ENCODE data around the gene DBR1.
A peak's percentile ranks its signal among the peaks of the same experiment; 100 is the strongest.

Gene DBR1

GRCh38 chr3:138197058-138197457 lies 22.3 kb upstream of the DBR1 start:
- H3K9me3 ChIP-seq (ENCODE audit: control insufficient read depth, insufficient read depth, low read depth, low read length): no peaks in the 10 kb centered on the region
- H3K4me3 ChIP-seq (ENCODE audit: low read depth, low read length): no peak overlapping the region
- no peak overlapping the region for H3K27ac ChIP-seq (ENCODE audit: extremely low read depth, low read depth, low read length)
- peak; percentile 95 for TF ChIP-seq REST (tag by site-specific recombination; IDR thresholded peaks at IDR 0.05)
- TF ChIP-seq GLIS1 (tag by site-specific recombination; IDR thresholded peaks at IDR 0.05): no peak
- no peak for TF ChIP-seq ZNF544 (tag by site-specific recombination; IDR thresholded peaks at IDR 0.05)
- no peak for TF ChIP-seq ZNF174 (tag by site-specific recombination; IDR thresholded peaks at IDR 0.05)
- TF ChIP-seq SCRT1 (tag by site-specific recombination; IDR thresholded peaks at IDR 0.05; ENCODE audit: borderline replicate concordance): no peak
- no peak for TF ChIP-seq ZNF133 (tag by site-specific recombination; IDR thresholded peaks at IDR 0.05)
- TF ChIP-seq ZNF335 (tag by site-specific recombination; conservative IDR thresholded peaks at IDR 0.05): 0 out of 2 replicates have a peak, but pooled peaks have one; percentile 16
- TF ChIP-seq ZBTB17 (tag by site-specific recombination; IDR thresholded peaks at IDR 0.05): no peak
- ChIA-PET CTCF (no interaction called here), POLR2A (no interaction called here)
- H3K36me3 ChIP-seq (ENCODE audit: control insufficient read depth in 2 of 2, insufficient read depth in 1 of 2, low read length in 2 of 2): peaks cover 0 to 7% of the 10 kb centered on the region in 2 experiments; a peak in 1 of 3 replicates
- no peaks in the 10 kb centered on the region for H3K4me1 ChIP-seq (ENCODE audit: control insufficient read depth, insufficient read depth, low read length)

GRCh38 chr3:138196023-138196422 lies 21.3 kb upstream of the DBR1 start:
- ChIA-PET POLR2A (no interaction called here), CTCF (interaction anchor here (0.6 kb wide), 1 partner anchor 18 kb away, joined by 3 read pairs; no protein-coding TSS in a partner anchor)
- no peaks in the 10 kb centered on the region for H3K9me3 ChIP-seq (ENCODE audit: control insufficient read depth, insufficient read depth, low read depth, low read length)
- no peak overlapping the region for H3K27ac ChIP-seq (ENCODE audit: extremely low read depth, low read depth, low read length)
- no peak for TF ChIP-seq ZBTB21 (tag by site-specific recombination; IDR thresholded peaks at IDR 0.05)
- no peak for TF ChIP-seq ZNF561 (tag by site-specific recombination; IDR thresholded peaks at IDR 0.05; ENCODE audit: borderline replicate concordance)
- H3K4me1 ChIP-seq (ENCODE audit: control insufficient read depth, insufficient read depth, low read length): no peaks in the 10 kb centered on the region
- peaks cover 0 to 14% of the 10 kb centered on the region in 2 experiments; a peak in 1 of 3 replicates for H3K36me3 ChIP-seq (ENCODE audit: control insufficient read depth in 2 of 2, insufficient read depth in 1 of 2, low read length in 2 of 2)
- H3K4me3 ChIP-seq (ENCODE audit: low read depth, low read length): no peak overlapping the region

- POLR2A ChIA-PET: no interaction called here
- peaks cover 0 to 18% of the 10 kb centered on the region in 2 experiments; a peak in 1 of 3 replicates for H3K36me3 ChIP-seq (ENCODE audit: control insufficient read depth in 2 of 2, insufficient read depth in 1 of 2, low read length in 2 of 2)
- no peaks in the 10 kb centered on the region for H3K4me1 ChIP-seq (ENCODE audit: control insufficient read depth, insufficient read depth, low read length)
- no peak overlapping the region for H3K27ac ChIP-seq (ENCODE audit: extremely low read depth, low read depth, low read length)
- H3K9me3 ChIP-seq (ENCODE audit: control insufficient read depth, insufficient read depth, low read depth, low read length): no peaks in the 10 kb centered on the region
- CTCF ChIA-PET: interaction anchor here (0.6 kb wide), 2 partner anchors 19 to 144 kb away, joined by 3 read pairs; no protein-coding TSS in a partner anchor
- H3K4me3 ChIP-seq (ENCODE audit: low read depth, low read length): no peak overlapping the region
- TF ChIP-seq ZNF513 (tag by site-specific recombination; IDR thresholded peaks at IDR 0.05) (no peak), ZNF132 (tag by site-specific recombination; IDR thresholded peaks at IDR 0.05; ENCODE audit: borderline replicate concordance) (no peak), ZNF148 (tag by site-specific recombination; IDR thresholded peaks at IDR 0.05; ENCODE audit: borderline replicate concordance) (no peak), ZNF670 (tag by site-specific recombination; IDR thresholded peaks at IDR 0.05; ENCODE audit: low read depth) (no peak), ZNF24 (tag by site-specific recombination; IDR thresholded peaks at IDR 0.05) (no peak), GLI4 (tag by site-specific recombination; IDR thresholded peaks at IDR 0.05) (no peak), ZNF514 (tag by site-specific recombination; IDR thresholded peaks at IDR 0.05) (no peak), ZNF530 (tag by site-specific recombination; IDR thresholded peaks at IDR 0.05; ENCODE audit: low read depth) (no peak), ZNF747 (tag by site-specific recombination; IDR thresholded peaks at IDR 0.05) (no peak), ZNF623 (tag by site-specific recombination; IDR thresholded peaks at IDR 0.05) (no peak), INSM2 (tag by site-specific recombination; IDR thresholded peaks at IDR 0.05) (no peak), PRDM6 (tag by site-specific recombination; IDR thresholded peaks at IDR 0.05) (no peak)
Measured at GRCh38 chr3:138195481-138195880, 20.8 kb upstream of the DBR1 start.

Data from HEK293 (cell line).